ENCODE measurements around the gene VAPB.

GRCh38 chr20:58463256-58463655, 74.2 kb downstream of the VAPB start:
- no peak for TF ChIP-seq CTCF (IDR thresholded peaks at IDR 0.05)
- TF ChIP-seq POLR2A (IDR thresholded peaks at IDR 0.05), result no peak

All from lower leg skin (tissue), 3 donors.